SU-DHL-6 (cell line): ENCODE measurements around the gene HIF3A.

Experiments
- CTCF ChIP-seq: fragments of 200-600 bp; sonication (generic); IDR thresholded peaks from one replicate; pipeline ENCODE4 v1.5.1; 2017; ENCODE audit warnings: antibody characterized with exemption, mild to moderate bottlenecking, low read length, moderate library complexity; ENCODE audit not compliant: insufficient read depth, poor library complexity, severe bottlenecking
- EZH2phosphoT487 ChIP-seq: fragments of 200-600 bp; sonication (generic), shearing (Covaris generic); conservative IDR thresholded peaks from 2 replicates; pipeline ENCODE4 v1.6.1; 2018; ENCODE audit warnings: mild to moderate bottlenecking, antibody characterized with exemption, low read length, moderate library complexity, mixed read lengths

DNA sequence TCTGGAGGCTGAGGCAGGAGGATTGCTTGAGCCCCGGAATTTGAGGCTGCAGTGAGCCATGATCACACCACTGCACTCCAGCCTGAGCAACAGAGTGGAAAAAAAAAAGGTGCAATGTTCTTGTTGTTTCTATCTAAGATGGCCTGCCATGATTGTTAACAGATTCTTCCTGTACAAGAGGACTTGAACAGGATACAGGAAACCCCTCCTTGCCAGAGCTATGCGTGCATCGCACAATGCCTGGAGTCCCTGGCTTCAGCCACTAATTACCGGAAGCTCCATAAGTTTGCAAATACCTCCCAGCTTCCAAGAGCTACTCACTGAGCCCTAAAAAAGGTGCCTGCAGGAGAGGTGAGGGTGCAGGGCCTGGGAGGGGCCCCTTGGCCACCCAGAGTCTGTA, 13.1 kb upstream of the HIF3A start:
- TF ChIP-seq CTCF, result no peak
- no peak for TF ChIP-seq EZH2phosphoT487
